Measurements from ENCODE around the gene FOXP3. TPM values are rescaled to one million over a fixed set of nuclear protein-coding genes. Genes with fewer than 3 reads are reported as not detected.

The FOXP3 gene
- total and polyA plus RNA-seq, 2 experiments from 2014 or later: 0.11 to 0.28 TPM

- TF ChIP-seq REST (IDR thresholded peaks at IDR 0.05; ENCODE audit: unreplicated experiment) (no peak), CTCF (conservative IDR thresholded peaks at IDR 0.05; ENCODE audit: low read depth in 2 of 2) (no peak), POLR2AphosphoS5 (IDR thresholded peaks at IDR 0.05; ENCODE audit: low read depth) (no peak), ZNF331 (CRISPR knock-in tag; IDR thresholded peaks at IDR 0.05; ENCODE audit: low read depth) (no peak), ZNF114 (CRISPR knock-in tag; IDR thresholded peaks at IDR 0.05) (no peak)
These were observed 16.3 kb downstream of the FOXP3 start (continued) for GRCh38 chrX:49247916-49248811.

- H3K9me2 ChIP-seq (ENCODE audit: insufficient read depth): no peaks in the 10 kb centered on the region
- Mint-ChIP-seq H3K9me3 (no peaks in the 10 kb centered on the region), H3K27ac (no peak overlapping the region), H3K36me3 (ENCODE audit: low read depth) (peaks cover 2% of the 10 kb centered on the region; the same call in 1 of the 3 replicates), H3K4me1 (no peaks in the 10 kb centered on the region), H3K27me3 (ENCODE audit: insufficient read depth, low read depth, poor library complexity) (peaks cover 6% of the 10 kb centered on the region), H3K4me3 (no peak overlapping the region)
- no peak overlapping the region for H3K27ac ChIP-seq (ENCODE audit: low read depth)
- H3F3A ChIP-seq (replicated peaks; ENCODE audit: low read depth): no peaks in the 10 kb centered on the region
- H3K79me2 ChIP-seq (replicated peaks; ENCODE audit: insufficient read depth): no peaks in the 10 kb centered on the region
- H3K4me3 ChIP-seq: no peak overlapping the region
- H2AFZ ChIP-seq: no peak overlapping the region
- no peak for ATAC-seq
- no peaks in the 10 kb centered on the region for H3K36me3 ChIP-seq (ENCODE audit: insufficient read depth)
- no peaks in the 10 kb centered on the region for H3K27me3 ChIP-seq (ENCODE audit: insufficient read depth)
- H3K4me1 ChIP-seq (ENCODE audit: insufficient read depth): no peaks in the 10 kb centered on the region
- DNase-seq (ENCODE audit: low spot score): no peak
- no peak overlapping the region for H3K4me2 ChIP-seq
- H4K20me1 ChIP-seq (replicated peaks; ENCODE audit: insufficient read depth): no peaks in the 10 kb centered on the region
- TF ChIP-seq ZNF462 (CRISPR knock-in tag; IDR thresholded peaks at IDR 0.05) (no peak), EZH2phosphoT487 (IDR thresholded peaks at IDR 0.05; ENCODE audit: unreplicated experiment) (no peak), CTCF (conservative IDR thresholded peaks at IDR 0.05; ENCODE audit: low read depth in 2 of 2) (no peak), JUNB (IDR thresholded peaks at IDR 0.05; ENCODE audit: unreplicated experiment) (no peak), CREB1 (CRISPR knock-in tag; IDR thresholded peaks at IDR 0.05; ENCODE audit: low read depth) (no peak)
These were observed 17.2 kb downstream of the FOXP3 start for GRCh38 chrX:49247346-49247745.
